ENCODE measurements around the gene HMBS. TPM values are rescaled to one million over a fixed set of nuclear protein-coding genes. Genes with fewer than 3 reads are reported as not detected.

The HMBS gene
- total and polyA plus RNA-seq, 8 donors = 3.8 to 25.0 (median 15.9) TPM; not detected in 1

DNA sequence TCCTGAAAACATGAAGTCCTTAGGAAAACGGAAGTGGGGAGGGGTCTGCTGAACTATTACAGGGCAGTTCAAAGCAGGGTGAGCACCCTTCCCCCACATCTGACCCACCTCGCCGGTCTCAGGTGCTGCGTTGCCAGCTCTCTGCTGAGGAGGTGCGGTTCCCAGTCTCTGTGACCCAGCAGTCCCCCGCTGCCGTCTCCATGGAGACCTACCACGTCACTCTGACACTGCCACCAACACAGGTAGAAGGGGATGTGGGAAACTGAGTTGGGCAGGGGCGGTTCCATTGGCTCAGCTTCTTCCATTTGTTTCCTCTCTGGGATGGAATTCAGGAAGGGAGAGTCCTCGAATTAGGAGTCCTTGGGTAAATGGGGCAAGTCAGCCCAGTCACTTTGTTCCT lies 25.8 kb downstream of the HMBS start:
- Histone ChIP-seq H3K27ac (no peak overlapping the region), H3K9me3 (no peaks in the 10 kb centered on the region), H3K4me3 (no peak overlapping the region), H3K4me1 (peaks cover 18 to 40% (median 35%) of the 10 kb centered on the region in 4 donors), H3K36me3 (peaks cover 35 to 52% (median 49%) of the 10 kb centered on the region in 4 donors), H3K27me3 (no peaks in the 10 kb centered on the region)
- 83 to 91% (median 89%) methylated on average over 10 of the region's 10 CpGs for WGBS, 5 donors
- TF ChIP-seq POLR2AphosphoS5 (IDR thresholded peaks at IDR 0.05) = no peak
- no peak for TF ChIP-seq POLR2A (IDR thresholded peaks at IDR 0.05)
- TF ChIP-seq, protein P1, sequence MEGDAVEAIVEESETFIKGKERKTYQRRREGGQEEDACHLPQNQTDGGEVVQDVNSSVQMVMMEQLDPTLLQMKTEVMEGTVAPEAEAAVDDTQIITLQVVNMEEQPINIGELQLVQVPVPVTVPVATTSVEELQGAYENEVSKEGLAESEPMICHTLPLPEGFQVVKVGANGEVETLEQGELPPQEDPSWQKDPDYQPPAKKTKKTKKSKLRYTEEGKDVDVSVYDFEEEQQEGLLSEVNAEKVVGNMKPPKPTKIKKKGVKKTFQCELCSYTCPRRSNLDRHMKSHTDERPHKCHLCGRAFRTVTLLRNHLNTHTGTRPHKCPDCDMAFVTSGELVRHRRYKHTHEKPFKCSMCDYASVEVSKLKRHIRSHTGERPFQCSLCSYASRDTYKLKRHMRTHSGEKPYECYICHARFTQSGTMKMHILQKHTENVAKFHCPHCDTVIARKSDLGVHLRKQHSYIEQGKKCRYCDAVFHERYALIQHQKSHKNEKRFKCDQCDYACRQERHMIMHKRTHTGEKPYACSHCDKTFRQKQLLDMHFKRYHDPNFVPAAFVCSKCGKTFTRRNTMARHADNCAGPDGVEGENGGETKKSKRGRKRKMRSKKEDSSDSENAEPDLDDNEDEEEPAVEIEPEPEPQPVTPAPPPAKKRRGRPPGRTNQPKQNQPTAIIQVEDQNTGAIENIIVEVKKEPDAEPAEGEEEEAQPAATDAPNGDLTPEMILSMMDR (IDR thresholded peaks at IDR 0.05) = no peak
- no peak for TF ChIP-seq EP300 (IDR thresholded peaks at IDR 0.05)
- DNase-seq = no peak
- intact Hi-C loops (cut with DNase I; ENCODE audit: low total_unique reads) = no loop called here

DNA sequence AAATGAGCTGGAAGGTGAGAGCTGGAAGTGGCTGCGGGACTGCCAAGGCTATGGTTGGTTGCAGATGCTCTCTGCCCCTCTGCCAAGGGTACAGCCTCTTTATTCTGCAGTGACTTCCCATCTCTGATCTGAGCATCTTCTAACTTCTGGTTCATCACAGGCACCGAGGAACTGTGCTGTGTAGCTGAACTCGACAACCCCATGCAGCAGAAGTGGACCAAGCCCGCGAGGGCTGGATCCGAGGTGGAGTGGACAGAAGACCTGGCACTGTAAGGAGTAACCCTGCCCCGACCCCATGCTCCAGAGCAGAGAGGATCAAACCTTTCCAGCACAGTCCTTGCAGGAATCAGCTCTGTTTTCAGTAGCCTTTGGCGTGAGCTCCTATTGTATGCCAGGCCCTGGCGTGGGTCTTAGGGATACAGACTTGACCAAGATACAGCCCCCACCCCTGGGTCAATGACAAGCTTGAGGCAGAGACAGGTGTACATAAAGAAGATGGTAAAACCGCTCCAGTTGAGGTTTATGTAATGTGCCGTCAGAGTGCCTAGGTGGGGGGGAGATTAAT lies 26.8 kb downstream of the HMBS start:
- no peak overlapping the region for H3K4me3 ChIP-seq
- intact Hi-C loops (cut with DNase I; ENCODE audit: low total_unique reads) = no loop called here
- H3K36me3 ChIP-seq = peaks cover 41 to 62% (median 59%) of the 10 kb centered on the region in 4 donors
- no peak overlapping the region for H3K27ac ChIP-seq
- DNase-seq = no peak
- peaks cover 16 to 45% (median 31%) of the 10 kb centered on the region in 4 donors for H3K4me1 ChIP-seq
- TF ChIP-seq, protein P1 (IDR thresholded peaks at IDR 0.05) = no peak
- TF ChIP-seq EP300 (IDR thresholded peaks at IDR 0.05) = no peak
- no peak for TF ChIP-seq POLR2AphosphoS5 (IDR thresholded peaks at IDR 0.05)
- TF ChIP-seq POLR2A (IDR thresholded peaks at IDR 0.05) = no peak
- WGBS, 5 donors = 88 to 96% (median 94%) methylated on average over 11 of the region's 11 CpGs
- no peaks in the 10 kb centered on the region for H3K27me3 ChIP-seq
- no peaks in the 10 kb centered on the region for H3K9me3 ChIP-seq

DNA sequence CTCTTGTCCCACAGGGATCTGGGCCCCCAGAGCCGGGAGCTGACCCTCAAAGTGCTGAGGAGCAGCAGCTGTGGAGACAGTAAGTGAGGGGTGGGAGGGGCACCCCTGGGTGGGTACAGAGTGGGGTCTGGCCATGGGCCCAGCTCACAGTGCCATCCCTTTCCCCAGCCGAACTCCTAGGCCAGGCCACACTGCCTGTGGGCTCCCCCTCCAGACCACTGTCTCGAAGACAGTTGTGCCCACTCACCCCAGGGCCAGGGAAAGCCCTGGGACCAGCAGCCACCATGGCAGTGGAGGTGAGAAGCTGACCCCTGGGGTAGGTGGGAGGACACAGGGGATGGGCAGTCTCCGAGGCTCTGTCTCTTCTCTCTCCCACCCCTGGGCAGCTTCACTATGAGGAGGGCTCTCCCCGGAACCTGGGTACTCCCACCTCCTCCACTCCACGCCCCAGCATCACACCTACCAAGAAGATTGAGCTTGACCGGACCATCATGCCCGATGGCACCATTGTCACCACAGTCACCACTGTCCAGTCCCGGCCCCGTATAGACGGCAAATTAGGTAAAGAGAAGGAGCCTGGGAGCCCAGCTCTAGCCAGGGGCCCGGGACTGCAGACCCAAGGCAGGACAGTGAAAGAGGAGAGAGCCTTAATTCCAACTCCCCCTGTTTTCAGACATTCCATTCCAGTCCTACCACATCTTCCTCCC lies 27.8 kb downstream of the HMBS start:
- Histone ChIP-seq H3K27me3 (no peaks in the 10 kb centered on the region), H3K36me3 (peaks cover 42 to 73% (median 69%) of the 10 kb centered on the region in 4 donors), H3K27ac (no peak overlapping the region), H3K9me3 (no peaks in the 10 kb centered on the region), H3K4me3 (no peak overlapping the region), H3K4me1 (peaks cover 11 to 40% (median 24%) of the 10 kb centered on the region in 4 donors)
- intact Hi-C loops (cut with DNase I; ENCODE audit: low total_unique reads) = no loop called here
- DNase-seq = no peak
- WGBS, 5 donors = 88 to 96% (median 90%) methylated on average over 8 to 12 of the region's 12 CpGs
- TF ChIP-seq EP300 (IDR thresholded peaks at IDR 0.05) (no peak), POLR2A (IDR thresholded peaks at IDR 0.05) (no peak), POLR2AphosphoS5 (IDR thresholded peaks at IDR 0.05) (no peak)
- TF ChIP-seq, protein P1 (IDR thresholded peaks at IDR 0.05) = no peak

DNA sequence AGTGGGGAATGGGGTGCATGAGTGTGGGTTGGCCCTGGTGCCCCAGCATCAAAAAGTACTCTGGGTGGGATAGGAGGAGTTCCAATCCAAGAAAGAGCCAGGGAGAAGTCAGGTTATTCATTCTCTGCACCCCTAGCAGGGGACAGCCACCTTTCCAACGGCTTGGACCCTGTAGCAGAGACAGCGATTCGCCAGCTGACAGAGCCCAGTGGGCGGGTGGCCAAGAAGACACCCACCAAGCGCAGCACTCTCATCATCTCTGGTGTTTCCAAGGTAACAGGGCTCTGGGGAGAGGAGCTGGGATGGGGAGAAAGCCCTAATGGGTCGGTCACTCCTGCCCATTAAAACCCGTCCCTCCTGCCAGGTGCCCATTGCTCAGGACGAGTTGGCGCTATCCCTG lies 29.0 kb downstream of the HMBS start:
- no peaks in the 10 kb centered on the region for H3K27me3 ChIP-seq
- intact Hi-C loops (cut with DNase I; ENCODE audit: low total_unique reads) = no loop called here
- TF ChIP-seq POLR2A (IDR thresholded peaks at IDR 0.05) (no peak), EP300 (IDR thresholded peaks at IDR 0.05) (no peak), POLR2AphosphoS5 (IDR thresholded peaks at IDR 0.05) (no peak)
- TF ChIP-seq, protein P1 (IDR thresholded peaks at IDR 0.05) = no peak
- peaks cover 6 to 29% (median 13%) of the 10 kb centered on the region in 4 donors for H3K4me1 ChIP-seq
- no peak for DNase-seq
- no peaks in the 10 kb centered on the region for H3K9me3 ChIP-seq
- H3K4me3 ChIP-seq = no peak overlapping the region
- H3K36me3 ChIP-seq = peaks cover 42 to 75% (median 72%) of the 10 kb centered on the region in 4 donors
- no peak overlapping the region for H3K27ac ChIP-seq
- 85 to 98% (median 93%) methylated on average over 6 to 9 of the region's 9 CpGs for WGBS, 5 donors
